Thyroid gland (tissue), 4 donors: ENCODE measurements around the gene ZNF543.
A peak's percentile ranks its signal among the peaks of the same experiment; 100 is the strongest.

Experiments
- CTCF ChIP-seq, 6 experiments: fragments of 200-600 bp in 3 of 6; fragments of 450-650 bp in 3 of 6; sonication (generic) in 3 of 6; IDR thresholded peaks; one replicate each; pipeline ENCODE4 v1.5.1; 2016 to 2019; ENCODE audit warnings: antibody characterized with exemption in 6 of 6, mild to moderate bottlenecking in 2 of 6, inconsistent platforms in 1 of 6, moderate library complexity in 1 of 6
- POLR2A ChIP-seq, 2 donors: fragments of 450-650 bp; IDR thresholded peaks; one replicate each; pipeline ENCODE4 v1.6.1; 2017; ENCODE audit warnings: antibody characterized with exemption in 2 of 2, mild to moderate bottlenecking in 2 of 2, moderate library complexity in 1 of 2

GRCh38 chr19:57350877-57351805 lies 30.9 kb downstream of the ZNF543 start, which contains the start of gene ZNF304:
- TF ChIP-seq CTCF (IDR thresholded peaks at IDR 0.05) (no peak), POLR2A (IDR thresholded peaks at IDR 0.05) (peak in 1 of 2 donors; percentile 32)
